GM23338 (cell line): ENCODE data around the gene LRRN4CL. TPM values are rescaled to one million over a fixed set of nuclear protein-coding genes. Genes with fewer than 3 reads are reported as not detected.

Experiments used
- ATAC-seq: fragments of 200-7000 bp; cut with Tn5 transposase; 3 replicates; pipeline ENCODE4 v1.9.1; 2020
- DNase-seq: peaks from one replicate; pipeline ENCODE4 v3.0.0-alpha.2; 2015; ENCODE audit warnings: low spot score
- H2AFZ ChIP-seq: fragments of 200-600 bp; sonication (generic); 2 replicates; pipeline ENCODE4 v1.8.0; 2016; ENCODE audit warnings: antibody characterized with exemption, mild to moderate bottlenecking, moderate library complexity
- H3F3A ChIP-seq: fragments of 200-600 bp; sonication (generic); replicated peaks from 2 replicates; pipeline ENCODE4 v1.8.0; 2017; ENCODE audit warnings: antibody characterized with exemption, mixed run types, low read depth
- H3K27ac ChIP-seq: fragments of 200-600 bp; sonication (generic); 2 replicates; pipeline ENCODE4 v1.6.1; 2016; ENCODE audit warnings: low read depth
- H3K27me3 ChIP-seq: fragments of 200-600 bp; sonication (generic); 2 replicates; pipeline ENCODE4 v1.8.0; 2016; ENCODE audit warnings: mild to moderate bottlenecking, mixed run types, moderate library complexity; ENCODE audit not compliant: insufficient read depth
- H3K36me3 ChIP-seq: fragments of 200-600 bp; sonication (generic); 2 replicates; pipeline ENCODE4 v1.8.0; 2016; ENCODE audit warnings: mild to moderate bottlenecking; ENCODE audit not compliant: insufficient read depth
- H3K4me1 ChIP-seq: fragments of 200-600 bp; sonication (generic); 2 replicates; pipeline ENCODE4 v1.8.0; 2016; ENCODE audit warnings: mild to moderate bottlenecking, moderate library complexity; ENCODE audit not compliant: insufficient read depth
- H3K4me2 ChIP-seq: fragments of 200-600 bp; sonication (generic); 2 replicates; pipeline ENCODE4 v1.7.1; 2017; ENCODE audit warnings: mixed run types
- H3K4me3 ChIP-seq: fragments of 200-600 bp; sonication (generic); 2 replicates; pipeline ENCODE4 v1.6.1; 2016; ENCODE audit warnings: mixed run types
- H3K79me2 ChIP-seq: fragments of 200-600 bp; sonication (generic); replicated peaks from 2 replicates; pipeline ENCODE4 v1.8.0; 2017; ENCODE audit warnings: mild to moderate bottlenecking; ENCODE audit not compliant: insufficient read depth
- H3K9me2 ChIP-seq: fragments of 200-600 bp; sonication (generic); 2 replicates; pipeline ENCODE4 v1.8.0; 2017; ENCODE audit not compliant: insufficient read depth
- H4K20me1 ChIP-seq: fragments of 200-600 bp; sonication (generic); replicated peaks from 2 replicates; pipeline ENCODE4 v1.8.0; 2017; ENCODE audit warnings: mild to moderate bottlenecking; ENCODE audit not compliant: insufficient read depth
- H3K27ac Mint-ChIP-seq: 2 replicates; pipeline ENCODE4 v1.8.0; 2020; ENCODE audit warnings: inconsistent platforms, mild to moderate bottlenecking, moderate library complexity, mixed read lengths
- H3K27me3 Mint-ChIP-seq: 3 replicates; pipeline ENCODE4 v1.8.0; 2022; ENCODE audit warnings: low read depth, mild to moderate bottlenecking, moderate library complexity, mixed read lengths, inconsistent platforms; ENCODE audit not compliant: insufficient read depth, poor library complexity
- H3K36me3 Mint-ChIP-seq: 3 replicates; pipeline ENCODE4 v1.8.0; 2021; ENCODE audit warnings: low read depth, mild to moderate bottlenecking, inconsistent platforms, moderate library complexity, mixed read lengths
- H3K4me1 Mint-ChIP-seq: 3 replicates; pipeline ENCODE4 v1.8.0; 2020; ENCODE audit warnings: mild to moderate bottlenecking, inconsistent platforms, mixed read lengths
- H3K4me3 Mint-ChIP-seq: 3 replicates; pipeline ENCODE4 v1.8.0; 2021; ENCODE audit warnings: moderate library complexity, mild to moderate bottlenecking, inconsistent platforms, mixed read lengths
- H3K9me3 Mint-ChIP-seq: 3 replicates; pipeline ENCODE4 v1.8.0; 2020; ENCODE audit warnings: moderate library complexity, mild to moderate bottlenecking, inconsistent platforms, mixed read lengths
- CREB1 ChIP-seq: fragments of 250-450 bp; sonication (Bioruptor Pico); IDR thresholded peaks from 2 replicates; pipeline ENCODE4 v1.5.0; 2020; ENCODE audit warnings: low read depth, mild to moderate bottlenecking, moderate library complexity
- CTCF ChIP-seq, 2 experiments: fragments of 200-600 bp in 1 of 2; sonication (generic) in 1 of 2; conservative IDR thresholded peaks; 2 replicates each; pipeline versions ENCODE4 v1.5.1 to v1.6.1; 2016 to 2017; ENCODE audit warnings: antibody characterized with exemption in 2 of 2, low read depth in 2 of 2, mild to moderate bottlenecking in 2 of 2, moderate library complexity in 1 of 2
- EZH2 ChIP-seq: fragments of 200-600 bp; sonication (generic); IDR thresholded peaks from one replicate; pipeline ENCODE4 v1.8.0; 2017; ENCODE audit warnings: antibody characterized with exemption, mild to moderate bottlenecking, low read depth; ENCODE audit not compliant: unreplicated experiment
- EZH2phosphoT487 ChIP-seq: fragments of 200-600 bp; sonication (generic); IDR thresholded peaks from one replicate; pipeline ENCODE4 v1.8.1; 2018; ENCODE audit warnings: antibody characterized with exemption; ENCODE audit not compliant: unreplicated experiment
- JUNB ChIP-seq: IDR thresholded peaks from one replicate; pipeline ENCODE4 v1.6.1; 2016; ENCODE audit warnings: antibody characterized with exemption; ENCODE audit not compliant: unreplicated experiment
- NANOG ChIP-seq: IDR thresholded peaks from 2 replicates; pipeline ENCODE4 v1.6.1; 2016; ENCODE audit warnings: antibody characterized with exemption, borderline replicate concordance
- POLR2AphosphoS5 ChIP-seq: IDR thresholded peaks from 2 replicates; pipeline ENCODE4 v1.6.1; 2016; ENCODE audit warnings: antibody characterized with exemption, low read depth
- REST ChIP-seq: IDR thresholded peaks from one replicate; pipeline ENCODE4 v1.6.1; 2018; ENCODE audit warnings: antibody characterized with exemption; ENCODE audit not compliant: unreplicated experiment
- STAT1 ChIP-seq: IDR thresholded peaks from one replicate; pipeline ENCODE4 v1.6.1; 2016; ENCODE audit warnings: antibody characterized with exemption; ENCODE audit not compliant: unreplicated experiment
- ZNF114 ChIP-seq: fragments of 250-450 bp; sonication (Bioruptor Pico); IDR thresholded peaks from 2 replicates; pipeline ENCODE4 v1.5.0; 2020; ENCODE audit warnings: mild to moderate bottlenecking, moderate library complexity
- ZNF331 ChIP-seq: fragments of 250-450 bp; sonication (Bioruptor Pico); IDR thresholded peaks from 2 replicates; pipeline ENCODE4 v1.5.0; 2020; ENCODE audit warnings: low read depth, mild to moderate bottlenecking, moderate library complexity
- polyA plus RNA-seq: library from polyadenylated mRNA; unstranded; fragments of >200 nt; fragmentation: Nextera tagmentation; extraction: Ambion mirVana; gene quantifications from 2 replicates; pipeline ENCODE4 v1.2.1, GENCODE V29; 2016
- total RNA-seq: library from RNA; depleted of rRNA; stranded (reverse); fragments of >200 nt; shearing (Covaris generic); gene quantifications from 2 replicates; pipeline ENCODE4 v1.2.3, GENCODE V29; 2014
- TF ChIP-seq, protein P1 (sequence below): fragments of 250-450 bp; sonication (Bioruptor Pico); IDR thresholded peaks from 2 replicates; pipeline ENCODE4 v1.5.0; 2020; ENCODE audit warnings: mild to moderate bottlenecking, moderate library complexity
- TF ChIP-seq, protein P2 (sequence below): IDR thresholded peaks from 2 replicates; pipeline ENCODE4 v1.6.1; 2016; ENCODE audit warnings: antibody characterized with exemption

LRRN4CL gene
- total and polyA plus RNA-seq, 2 experiments from 2014 or later: 0.08 to 0.21 TPM

DNA sequence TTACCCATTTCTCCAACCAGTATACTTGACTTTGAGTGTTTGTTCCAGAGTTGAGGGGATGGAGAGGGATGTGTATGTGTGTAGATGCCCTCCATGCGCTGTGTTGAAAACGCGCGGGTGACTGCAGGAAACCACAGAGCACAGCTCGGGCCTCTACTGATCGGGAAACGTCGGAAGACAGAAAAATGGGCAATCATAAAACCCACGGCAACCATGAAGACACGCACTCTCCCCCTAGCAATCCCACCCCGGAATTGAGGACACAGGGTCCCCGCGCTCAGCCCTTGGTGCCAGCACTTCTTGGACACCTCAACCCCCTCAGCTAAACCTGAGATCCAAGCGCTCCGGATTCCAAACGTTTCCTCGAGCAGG, 18.1 kb downstream of the LRRN4CL start:
- H3K9me2 ChIP-seq: no peaks in the 10 kb centered on the region
- no peaks in the 10 kb centered on the region; the same call in 1 of the 3 replicates for H3K9me3 Mint-ChIP-seq
- TF ChIP-seq POLR2AphosphoS5 (no peak), CREB1 (no peak), EZH2phosphoT487 (no peak), CTCF (conservative IDR thresholded peaks at IDR 0.05; ENCODE audit: low read depth in 2 of 2) (no peak), JUNB (no peak), ZNF331 (CRISPR knock-in tag) (no peak), EZH2 (no peak), STAT1 (no peak), ZNF114 (CRISPR knock-in tag) (no peak), REST (no peak), NANOG (no peak)
- TF ChIP-seq, protein P1, sequence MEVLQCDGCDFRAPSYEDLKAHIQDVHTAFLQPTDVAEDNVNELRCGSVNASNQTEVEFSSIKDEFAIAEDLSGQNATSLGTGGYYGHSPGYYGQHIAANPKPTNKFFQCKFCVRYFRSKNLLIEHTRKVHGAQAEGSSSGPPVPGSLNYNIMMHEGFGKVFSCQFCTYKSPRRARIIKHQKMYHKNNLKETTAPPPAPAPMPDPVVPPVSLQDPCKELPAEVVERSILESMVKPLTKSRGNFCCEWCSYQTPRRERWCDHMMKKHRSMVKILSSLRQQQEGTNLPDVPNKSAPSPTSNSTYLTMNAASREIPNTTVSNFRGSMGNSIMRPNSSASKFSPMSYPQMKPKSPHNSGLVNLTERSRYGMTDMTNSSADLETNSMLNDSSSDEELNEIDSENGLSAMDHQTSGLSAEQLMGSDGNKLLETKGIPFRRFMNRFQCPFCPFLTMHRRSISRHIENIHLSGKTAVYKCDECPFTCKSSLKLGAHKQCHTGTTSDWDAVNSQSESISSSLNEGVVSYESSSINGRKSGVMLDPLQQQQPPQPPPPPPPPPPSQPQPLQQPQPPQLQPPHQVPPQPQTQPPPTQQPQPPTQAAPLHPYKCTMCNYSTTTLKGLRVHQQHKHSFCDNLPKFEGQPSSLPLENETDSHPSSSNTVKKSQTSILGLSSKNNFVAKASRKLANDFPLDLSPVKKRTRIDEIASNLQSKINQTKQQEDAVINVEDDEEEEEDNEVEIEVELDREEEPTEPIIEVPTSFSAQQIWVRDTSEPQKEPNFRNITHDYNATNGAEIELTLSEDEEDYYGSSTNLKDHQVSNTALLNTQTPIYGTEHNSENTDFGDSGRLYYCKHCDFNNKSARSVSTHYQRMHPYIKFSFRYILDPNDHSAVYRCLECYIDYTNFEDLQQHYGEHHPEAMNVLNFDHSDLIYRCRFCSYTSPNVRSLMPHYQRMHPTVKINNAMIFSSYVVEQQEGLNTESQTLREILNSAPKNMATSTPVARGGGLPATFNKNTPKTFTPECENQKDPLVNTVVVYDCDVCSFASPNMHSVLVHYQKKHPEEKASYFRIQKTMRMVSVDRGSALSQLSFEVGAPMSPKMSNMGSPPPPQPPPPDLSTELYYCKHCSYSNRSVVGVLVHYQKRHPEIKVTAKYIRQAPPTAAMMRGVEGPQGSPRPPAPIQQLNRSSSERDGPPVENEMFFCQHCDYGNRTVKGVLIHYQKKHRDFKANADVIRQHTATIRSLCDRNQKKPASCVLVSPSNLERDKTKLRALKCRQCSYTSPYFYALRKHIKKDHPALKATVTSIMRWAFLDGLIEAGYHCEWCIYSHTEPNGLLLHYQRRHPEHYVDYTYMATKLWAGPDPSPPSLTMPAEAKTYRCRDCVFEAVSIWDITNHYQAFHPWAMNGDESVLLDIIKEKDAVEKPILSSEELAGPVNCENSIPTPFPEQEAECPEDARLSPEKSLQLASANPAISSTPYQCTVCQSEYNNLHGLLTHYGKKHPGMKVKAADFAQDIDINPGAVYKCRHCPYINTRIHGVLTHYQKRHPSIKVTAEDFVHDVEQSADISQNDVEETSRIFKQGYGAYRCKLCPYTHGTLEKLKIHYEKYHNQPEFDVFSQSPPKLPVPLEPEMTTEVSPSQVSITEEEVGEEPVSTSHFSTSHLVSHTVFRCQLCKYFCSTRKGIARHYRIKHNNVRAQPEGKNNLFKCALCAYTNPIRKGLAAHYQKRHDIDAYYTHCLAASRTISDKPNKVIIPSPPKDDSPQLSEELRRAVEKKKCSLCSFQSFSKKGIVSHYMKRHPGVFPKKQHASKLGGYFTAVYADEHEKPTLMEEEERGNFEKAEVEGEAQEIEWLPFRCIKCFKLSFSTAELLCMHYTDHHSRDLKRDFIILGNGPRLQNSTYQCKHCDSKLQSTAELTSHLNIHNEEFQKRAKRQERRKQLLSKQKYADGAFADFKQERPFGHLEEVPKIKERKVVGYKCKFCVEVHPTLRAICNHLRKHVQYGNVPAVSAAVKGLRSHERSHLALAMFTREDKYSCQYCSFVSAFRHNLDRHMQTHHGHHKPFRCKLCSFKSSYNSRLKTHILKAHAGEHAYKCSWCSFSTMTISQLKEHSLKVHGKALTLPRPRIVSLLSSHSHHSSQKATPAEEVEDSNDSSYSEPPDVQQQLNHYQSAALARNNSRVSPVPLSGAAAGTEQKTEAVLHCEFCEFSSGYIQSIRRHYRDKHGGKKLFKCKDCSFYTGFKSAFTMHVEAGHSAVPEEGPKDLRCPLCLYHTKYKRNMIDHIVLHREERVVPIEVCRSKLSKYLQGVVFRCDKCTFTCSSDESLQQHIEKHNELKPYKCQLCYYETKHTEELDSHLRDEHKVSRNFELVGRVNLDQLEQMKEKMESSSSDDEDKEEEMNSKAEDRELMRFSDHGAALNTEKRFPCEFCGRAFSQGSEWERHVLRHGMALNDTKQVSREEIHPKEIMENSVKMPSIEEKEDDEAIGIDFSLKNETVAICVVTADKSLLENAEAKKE: no peak
- TF ChIP-seq, protein P2, sequence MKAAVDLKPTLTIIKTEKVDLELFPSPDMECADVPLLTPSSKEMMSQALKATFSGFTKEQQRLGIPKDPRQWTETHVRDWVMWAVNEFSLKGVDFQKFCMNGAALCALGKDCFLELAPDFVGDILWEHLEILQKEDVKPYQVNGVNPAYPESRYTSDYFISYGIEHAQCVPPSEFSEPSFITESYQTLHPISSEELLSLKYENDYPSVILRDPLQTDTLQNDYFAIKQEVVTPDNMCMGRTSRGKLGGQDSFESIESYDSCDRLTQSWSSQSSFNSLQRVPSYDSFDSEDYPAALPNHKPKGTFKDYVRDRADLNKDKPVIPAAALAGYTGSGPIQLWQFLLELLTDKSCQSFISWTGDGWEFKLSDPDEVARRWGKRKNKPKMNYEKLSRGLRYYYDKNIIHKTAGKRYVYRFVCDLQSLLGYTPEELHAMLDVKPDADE: no peak
- H3K27ac Mint-ChIP-seq: peak overlapping the region; percentile 98
- H3F3A ChIP-seq: peaks cover 46% of the 10 kb centered on the region
- peaks cover 30% of the 10 kb centered on the region for H3K4me1 ChIP-seq
- no peaks in the 10 kb centered on the region for H3K27me3 ChIP-seq
- peak; percentile 5 for ATAC-seq
- H3K36me3 Mint-ChIP-seq: peaks cover 53% of the 10 kb centered on the region
- H4K20me1 ChIP-seq: peaks cover 15% of the 10 kb centered on the region
- peaks cover 17% of the 10 kb centered on the region for H3K27me3 Mint-ChIP-seq
- peaks cover 16% of the 10 kb centered on the region for H3K4me1 Mint-ChIP-seq
- H3K79me2 ChIP-seq: peaks cover 37% of the 10 kb centered on the region
- H3K4me3 Mint-ChIP-seq: peak overlapping the region; percentile 90
- DNase-seq: no peak
- H3K4me2 ChIP-seq: peak overlapping the region; percentile 93
- H2AFZ ChIP-seq: peak overlapping the region; percentile 98
- peak overlapping the region; percentile 98 for H3K4me3 ChIP-seq
- peaks cover 7% of the 10 kb centered on the region for H3K36me3 ChIP-seq
- H3K27ac ChIP-seq: peak overlapping the region; percentile 92
